ENCODE results near the gene SH3PXD2A. TPM values are rescaled to one million over a fixed set of nuclear protein-coding genes. Genes with fewer than 3 reads are reported as not detected.

Gene SH3PXD2A
- total and polyA plus RNA-seq, 9 of the 15 experiments (the other 6 are each of a cell fraction or from before 2014, with no cell fraction given): 0.41 to 9.3 (median 2.5) TPM

- no TSS peak for BruUV-seq (replicated peaks)
- no peaks in the 10 kb centered on the region for H4K20me1 ChIP-seq (replicated peaks; ENCODE audit: control insufficient read depth, insufficient read depth, low read length)
- intact Hi-C loops (cut with micrococcal nuclease) (no loop called here), in situ Hi-C loops (cut with MboI) (no loop called here)
- 15% methylated on average over 7 of the region's 7 CpGs for WGBS (ENCODE audit: insufficient coverage, low coverage, missing lambda C conversion rate)
- ChIA-PET POLR2A (interaction anchor here (1.9 kb wide), 1 partner anchor 9 kb away, joined by 5 read pairs; no protein-coding TSS in a partner anchor), CTCF (ENCODE audit: low intra/inter-chr PET ratio) (no interaction called here)
- H3K9ac ChIP-seq (ENCODE audit: insufficient read depth in 1 of 2, low read depth in 2 of 2, low read length in 2 of 2): no peak overlapping the region
- no peak overlapping the region for H3K27ac ChIP-seq (ENCODE audit: extremely low read depth, low read depth, low read length)
- no peak overlapping the region for H3K4me3 ChIP-seq
- DNase-seq (ENCODE audit: extremely low read depth in 1 of 4, low spot score in 3 of 4): peak; percentile 21 to 33 (median 24)
- H3K9me1 ChIP-seq (ENCODE audit: control insufficient read depth, insufficient read depth, low read length): no peaks in the 10 kb centered on the region
- no peaks in the 10 kb centered on the region for H3K79me2 ChIP-seq (ENCODE audit: control insufficient read depth, insufficient read depth, low read length)
- H3K4me1 ChIP-seq (replicated peaks in 1 of 2; ENCODE audit: control insufficient read depth in 2 of 2, insufficient read depth in 2 of 2, low read length in 2 of 2): peaks cover 3 to 10% of the 10 kb centered on the region in 2 experiments; a peak in 3 of 5 replicates
- peaks cover 0 to 15% of the 10 kb centered on the region in 2 experiments; a peak in 2 of 5 replicates for H3K27me3 ChIP-seq (ENCODE audit: control insufficient read depth in 2 of 2, insufficient read depth in 2 of 2, low read length in 2 of 2)
- H3K4me2 ChIP-seq (ENCODE audit: insufficient read depth, low read length): peak overlapping the region; percentile 24; the same call in 1 of the 2 replicates
- ATAC-seq: peak; percentile 71
- H2AFZ ChIP-seq (ENCODE audit: low read depth, low read length): peak overlapping the region; percentile 72
- no peaks in the 10 kb centered on the region for H3K36me3 ChIP-seq (ENCODE audit: control insufficient read depth, insufficient read depth, low read length)
- no peaks in the 10 kb centered on the region for H3K9me3 ChIP-seq (replicated peaks; ENCODE audit: control insufficient read depth, insufficient read depth, low read depth, low read length)
- FAIRE-seq: peak; percentile 11
- TF ChIP-seq ZNF589 (CRISPR knock-in tag; IDR thresholded peaks at IDR 0.05; ENCODE audit: low read depth) (no peak), MAFF (IDR thresholded peaks at IDR 0.05; ENCODE audit: low read length) (peak; percentile 62), ZBTB40 (IDR thresholded peaks at IDR 0.05) (peak; percentile 80), ZBTB40 (CRISPR knock-in tag; IDR thresholded peaks at IDR 0.05) (no peak), NFE2L1 (tag; IDR thresholded peaks at IDR 0.05; ENCODE audit: borderline replicate concordance, low read depth) (peak; percentile 55; the same call in 1 of the 2 replicates), SPI1 (IDR thresholded peaks at IDR 0.05; ENCODE audit: borderline replicate concordance, low read depth, low read length) (peak; percentile 85), ZNF316 (IDR thresholded peaks at IDR 0.05) (peak; percentile 42; the same call in 1 of the 2 replicates), MTA3 (IDR thresholded peaks at IDR 0.05; ENCODE audit: borderline replicate concordance) (no peak)
These were observed 91.8 kb downstream of the SH3PXD2A start for GRCh38 chr10:103763374-103764202.

Measured in K562 (cell line).